Activated gamma-delta T cell (primary cell): ENCODE data around the gene PAQR5.
"Not testable (repeated sequence)": the region's sequence is repeated elsewhere in the genome, so short reads cannot be mapped to it uniquely, and the experiment has no call there.

Experiments used
- DNase-seq: peaks from one replicate; lab custom pipeline; 2025; lab: John Stamatoyannopoulos, UW

Gene PAQR5

DNA sequence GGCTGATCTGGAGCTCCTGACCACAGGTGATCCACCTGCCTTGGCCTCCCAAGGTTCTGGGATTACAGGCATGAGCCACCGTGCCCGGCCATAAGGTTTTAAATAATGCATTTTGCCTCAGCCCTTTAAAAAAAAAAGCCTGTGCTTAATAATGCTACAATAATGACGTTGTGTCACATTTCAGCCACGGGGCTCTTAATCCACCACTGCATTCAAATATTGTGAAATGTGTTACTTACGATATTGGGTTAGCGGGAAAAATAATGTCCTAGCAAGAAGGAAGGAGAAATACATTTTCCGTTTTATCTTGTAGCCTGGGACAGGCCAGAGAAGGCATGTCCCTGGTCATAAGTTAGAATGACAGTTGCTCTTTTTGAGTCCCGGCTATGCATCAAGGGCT lies 17.6 kb downstream of the PAQR5 start:
- DNase-seq = no peak

DNA sequence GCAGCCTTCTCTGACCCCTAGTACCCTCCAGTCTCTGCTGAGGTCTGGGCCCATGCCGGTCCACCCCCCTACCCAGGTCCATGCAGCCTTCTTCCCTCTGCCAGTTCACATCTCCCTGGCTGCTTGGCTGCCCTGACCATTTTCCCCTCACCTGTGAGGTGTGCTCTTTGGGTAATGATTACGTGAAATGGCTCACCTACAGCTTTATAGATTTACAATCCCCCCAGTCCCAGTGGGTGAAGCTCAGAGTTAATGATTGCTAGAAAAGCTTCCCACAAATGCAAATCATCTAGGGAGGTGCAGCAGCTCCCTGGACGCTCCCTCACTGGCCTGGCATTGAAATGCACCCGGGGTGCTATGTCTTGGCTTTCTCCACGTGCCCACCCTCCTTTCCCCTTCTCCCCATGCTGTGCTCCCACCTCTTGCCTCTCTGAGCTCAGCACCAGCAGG lies 18.7 kb downstream of the PAQR5 start:
- DNase-seq = no peak

DNA sequence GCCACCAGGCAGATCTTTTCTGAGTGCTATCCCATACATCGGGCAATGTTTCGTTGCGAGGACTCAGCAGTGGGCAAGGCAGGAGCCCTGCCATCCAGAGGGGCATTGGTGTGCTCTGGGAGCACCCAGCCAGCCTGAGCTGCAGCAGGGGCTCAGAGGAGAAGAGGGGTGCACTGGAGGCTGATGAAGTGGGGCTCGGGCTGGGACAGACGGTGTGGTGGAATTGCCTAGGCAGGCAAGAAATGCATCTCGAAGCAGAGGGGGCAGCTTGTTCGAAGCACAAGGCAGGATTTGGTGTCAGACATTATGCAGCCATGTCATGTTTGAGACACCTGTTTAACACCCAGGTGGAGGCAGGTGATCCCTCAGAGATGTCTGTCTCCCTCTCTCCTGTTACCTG lies 19.3 kb downstream of the PAQR5 start:
- no peak for DNase-seq

DNA sequence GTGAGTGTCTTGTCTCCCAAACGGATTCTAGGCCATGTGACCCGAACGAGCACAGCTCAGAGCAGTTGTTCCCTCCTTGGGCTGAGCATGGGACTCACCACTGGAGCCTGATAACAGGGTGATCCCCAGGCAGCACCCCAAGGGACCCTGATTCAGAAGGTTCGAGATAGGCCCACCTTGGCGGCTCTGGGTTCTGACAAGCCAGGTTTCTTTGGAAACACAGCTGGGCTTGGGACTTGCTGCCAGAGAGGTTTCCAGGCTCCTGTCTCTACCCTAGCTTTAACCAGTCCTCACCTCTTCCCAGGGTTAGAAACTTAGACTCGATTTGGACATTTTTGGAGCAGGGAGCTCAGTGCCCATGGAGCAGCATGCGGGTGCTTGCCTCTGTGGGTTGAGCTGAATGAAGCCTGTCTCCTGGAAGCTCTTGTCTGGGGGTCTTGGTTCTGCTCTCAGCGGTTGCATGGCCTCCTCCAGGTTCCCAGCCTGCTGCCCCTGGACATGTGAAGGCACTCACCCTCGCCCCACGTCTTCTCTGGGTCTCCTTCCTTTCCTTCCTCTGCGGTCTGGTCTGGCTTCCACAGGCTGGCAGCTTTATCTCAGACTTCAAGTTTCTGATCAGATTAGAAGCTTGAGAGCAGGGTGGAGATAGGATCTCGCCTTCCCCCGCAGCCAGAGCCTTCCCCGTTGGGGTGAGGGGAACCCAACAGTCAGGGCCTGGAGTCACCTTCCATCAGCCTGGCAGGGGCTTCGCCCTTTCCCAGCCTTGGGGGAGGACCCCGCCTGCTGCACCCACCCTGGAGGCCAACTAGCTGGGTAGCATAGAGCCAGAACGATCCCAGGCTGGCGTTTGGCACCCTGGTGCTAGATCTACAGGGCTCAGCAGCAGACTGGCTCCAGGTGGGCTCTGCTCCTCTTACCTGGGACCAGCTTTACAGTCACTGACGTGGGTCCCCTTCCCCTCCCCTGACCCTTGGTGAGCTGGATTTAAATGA lies 21.0 kb downstream of the PAQR5 start:
- DNase-seq = no peak

DNA sequence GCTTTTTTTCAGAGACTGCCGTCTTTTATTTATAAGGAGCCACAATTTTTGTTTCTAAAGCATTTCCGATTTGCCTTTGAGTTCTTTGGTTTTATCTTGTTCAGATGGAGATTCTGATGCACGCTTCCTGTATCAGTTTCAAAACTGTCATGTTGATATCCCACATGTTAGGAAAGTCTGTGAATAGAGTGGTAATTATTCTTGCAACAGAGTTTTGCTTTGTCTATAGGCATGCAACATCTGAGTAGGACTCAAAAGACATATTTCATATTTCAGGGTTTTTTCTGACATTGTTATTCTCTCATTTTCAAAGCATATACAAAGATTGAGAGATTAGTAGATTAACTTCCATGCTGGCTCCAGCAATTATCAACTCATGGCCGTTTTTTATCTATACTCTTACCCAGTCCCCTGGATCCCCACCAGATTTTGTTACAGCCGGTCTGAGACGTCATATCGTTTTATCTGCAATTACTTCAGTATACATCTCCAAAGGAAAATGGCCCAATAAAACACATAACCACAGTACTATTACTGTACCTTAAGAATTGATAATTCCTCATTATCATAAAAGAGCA lies 22.4 kb downstream of the PAQR5 start:
- DNase-seq = no peak

DNA sequence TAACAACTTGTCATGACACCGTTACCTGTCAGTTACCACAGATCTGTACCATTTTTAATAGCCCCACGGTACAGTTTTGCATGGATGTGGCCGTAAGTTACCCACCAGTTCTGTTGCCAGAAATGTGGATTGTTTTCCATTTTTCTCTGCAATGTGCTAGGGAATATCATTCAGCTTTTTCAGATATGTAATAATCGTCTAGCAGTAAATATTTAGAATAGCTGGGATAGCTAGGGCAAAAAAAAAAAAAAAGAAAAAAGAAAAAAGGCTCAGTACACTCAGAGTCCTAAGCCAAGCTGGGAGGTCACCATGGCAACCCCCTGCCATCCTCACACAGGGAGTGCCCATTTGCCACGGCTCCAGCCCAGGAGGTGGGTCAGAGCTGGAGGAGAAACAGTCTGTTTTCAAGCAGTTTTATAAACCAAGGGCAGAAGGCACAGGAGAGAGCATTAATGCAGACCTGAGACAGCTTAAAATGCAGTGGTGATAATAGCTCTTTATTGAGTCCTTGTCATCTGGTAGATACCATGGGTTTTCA lies 25.2 kb downstream of the PAQR5 start:
- DNase-seq = no peak

DNA sequence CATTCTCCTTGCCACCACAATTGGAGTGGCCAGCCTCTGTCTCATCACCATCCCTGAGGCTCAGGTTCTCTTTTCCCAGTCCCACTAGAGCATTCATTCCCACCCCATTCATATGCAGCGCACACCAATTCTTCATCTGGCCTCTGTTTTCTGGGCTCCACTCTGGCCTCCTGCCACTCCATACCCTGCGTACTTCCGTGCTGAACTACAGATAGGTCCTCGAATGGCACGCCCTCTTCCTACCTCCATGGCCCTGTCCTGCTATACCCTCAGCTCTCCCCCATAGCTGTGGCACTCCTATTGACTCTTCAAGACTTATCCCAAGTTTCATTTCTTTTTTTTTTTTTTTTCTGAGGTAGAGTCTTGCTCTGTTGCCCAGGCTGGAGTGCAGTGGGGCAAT lies 25.9 kb downstream of the PAQR5 start:
- no peak for DNase-seq

DNA sequence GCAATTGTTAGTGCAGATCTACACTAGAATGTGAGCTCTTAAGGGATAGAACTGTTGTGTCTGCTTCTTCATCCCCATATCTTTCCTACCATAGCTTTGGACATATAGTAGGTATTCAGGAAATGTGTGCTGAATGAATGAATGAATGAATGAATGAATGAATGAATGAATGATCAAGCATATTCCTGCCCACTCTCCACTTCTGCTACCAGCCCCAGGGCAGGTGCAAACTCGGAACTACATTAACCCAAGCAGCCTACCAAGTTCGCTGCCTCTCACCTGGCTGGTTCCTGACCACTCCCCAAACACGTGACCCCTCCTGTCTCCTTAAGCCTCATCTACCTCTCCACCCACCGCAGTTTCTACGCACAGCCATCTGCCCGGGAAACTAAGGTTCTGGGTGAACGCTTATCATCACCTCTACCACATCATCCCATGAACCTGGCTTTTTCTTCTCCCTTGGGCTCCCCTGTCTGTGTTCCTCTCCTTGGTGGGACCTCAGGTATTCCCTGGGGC lies 26.8 kb downstream of the PAQR5 start:
- no peak for DNase-seq

DNA sequence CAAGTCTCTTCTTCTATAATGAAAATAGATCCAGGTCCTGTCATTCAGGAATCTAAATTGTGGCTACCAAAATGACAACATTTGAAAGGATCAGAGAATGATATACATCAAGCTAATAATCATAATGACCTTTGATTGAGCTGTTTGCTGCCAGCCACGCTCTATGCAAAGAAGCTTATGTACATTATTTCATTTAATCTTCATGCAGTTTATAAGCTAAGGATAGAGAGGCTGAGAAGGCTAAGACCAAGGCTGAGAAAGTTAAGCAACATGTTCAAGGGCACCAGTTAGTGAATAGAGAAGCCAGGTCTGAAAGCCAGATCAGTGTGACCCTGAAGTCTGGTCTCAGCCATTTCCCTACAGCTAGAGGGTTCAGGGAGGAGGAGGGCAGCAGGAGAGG lies 29.4 kb downstream of the PAQR5 start:
- DNase-seq = no peak

DNA sequence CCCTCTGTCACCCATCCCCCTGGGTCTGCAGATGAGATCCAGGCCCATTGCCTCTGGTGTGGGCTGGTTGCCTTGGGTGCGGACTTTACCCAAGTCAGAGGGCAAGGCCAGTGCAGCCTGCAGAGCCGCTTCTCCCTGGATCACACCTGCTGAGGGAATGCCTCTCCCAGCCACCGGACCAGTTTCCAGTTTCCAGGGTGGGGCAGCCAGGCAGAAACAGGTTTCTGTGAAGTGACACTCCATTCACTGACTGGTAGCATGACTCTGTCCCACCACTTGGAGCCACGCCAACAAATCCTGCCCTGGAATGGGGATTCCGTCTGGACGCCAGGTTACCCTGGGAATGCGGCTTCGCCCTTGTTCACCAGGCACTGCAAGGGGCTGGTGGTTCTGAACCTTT lies 30.0 kb downstream of the PAQR5 start:
- DNase-seq = no peak

DNA sequence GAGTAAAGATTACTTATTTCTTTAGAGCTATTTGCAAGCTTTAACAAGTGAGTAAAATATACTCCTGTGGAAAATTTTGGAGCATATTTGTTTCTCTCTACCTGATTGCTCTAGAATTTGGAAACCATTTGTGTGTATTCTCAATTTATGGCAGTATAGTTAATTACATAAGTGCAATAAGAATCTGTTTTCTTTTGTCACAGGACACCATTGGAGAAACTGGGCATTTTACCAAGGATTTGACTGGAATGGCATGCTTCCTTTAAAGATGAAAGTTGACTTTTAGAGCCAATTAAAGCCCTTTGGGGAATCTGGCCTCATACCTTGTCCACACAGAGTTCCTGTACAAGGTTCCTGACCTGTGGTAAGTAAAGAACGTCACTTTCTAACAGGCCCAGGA lies 38.4 kb downstream of the PAQR5 start:
- no peak for DNase-seq

DNA sequence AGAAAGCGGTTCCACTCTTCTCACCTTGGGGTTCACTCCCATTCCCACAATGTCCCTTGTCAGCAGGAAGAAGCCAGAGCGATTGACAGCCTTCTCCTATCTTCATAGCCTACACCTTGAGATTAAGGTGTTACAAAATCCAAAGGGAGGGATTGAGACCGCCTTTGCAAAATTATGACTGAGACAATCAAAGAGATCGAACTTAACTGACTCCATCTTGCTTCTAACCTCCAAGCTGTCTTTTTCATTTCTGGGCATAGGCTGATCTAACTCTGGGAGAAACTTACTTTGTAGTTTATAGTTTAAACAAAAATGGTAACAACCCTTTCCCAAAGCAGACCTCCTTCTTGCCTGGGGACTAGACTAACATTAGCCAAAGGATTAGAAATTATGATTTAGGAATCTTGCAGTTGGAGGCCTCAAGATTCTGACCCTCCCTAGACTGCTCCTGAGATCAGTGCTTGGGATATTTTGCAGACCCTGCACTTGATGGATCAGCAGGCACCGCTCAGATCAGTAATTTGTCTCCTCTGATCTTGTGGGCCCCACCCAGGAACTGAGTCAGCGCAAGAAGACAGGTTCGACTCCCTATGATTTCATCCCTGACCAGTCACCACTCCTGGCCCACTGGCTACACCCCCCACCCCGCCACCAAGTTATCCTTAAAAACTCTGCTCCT lies 40.0 kb downstream of the PAQR5 start:
- DNase-seq = no peak

DNA sequence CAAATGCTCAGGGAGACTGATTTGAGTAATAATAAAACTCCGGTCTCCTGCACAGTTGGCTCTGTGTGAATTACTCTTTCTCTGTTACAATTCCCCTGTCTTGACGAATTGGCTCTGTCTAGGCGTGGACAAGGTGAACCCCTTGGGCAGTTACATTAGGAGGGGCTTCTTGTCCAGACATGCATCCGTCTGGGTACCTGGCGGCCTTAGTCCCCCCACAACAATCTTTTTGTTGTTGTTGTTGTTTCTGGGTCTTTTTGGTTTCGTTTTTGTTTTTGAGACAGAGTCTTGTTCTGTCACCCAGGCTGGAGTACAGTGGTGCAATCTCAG lies 40.5 kb downstream of the PAQR5 start:
- not testable (repeated sequence) for DNase-seq

DNA sequence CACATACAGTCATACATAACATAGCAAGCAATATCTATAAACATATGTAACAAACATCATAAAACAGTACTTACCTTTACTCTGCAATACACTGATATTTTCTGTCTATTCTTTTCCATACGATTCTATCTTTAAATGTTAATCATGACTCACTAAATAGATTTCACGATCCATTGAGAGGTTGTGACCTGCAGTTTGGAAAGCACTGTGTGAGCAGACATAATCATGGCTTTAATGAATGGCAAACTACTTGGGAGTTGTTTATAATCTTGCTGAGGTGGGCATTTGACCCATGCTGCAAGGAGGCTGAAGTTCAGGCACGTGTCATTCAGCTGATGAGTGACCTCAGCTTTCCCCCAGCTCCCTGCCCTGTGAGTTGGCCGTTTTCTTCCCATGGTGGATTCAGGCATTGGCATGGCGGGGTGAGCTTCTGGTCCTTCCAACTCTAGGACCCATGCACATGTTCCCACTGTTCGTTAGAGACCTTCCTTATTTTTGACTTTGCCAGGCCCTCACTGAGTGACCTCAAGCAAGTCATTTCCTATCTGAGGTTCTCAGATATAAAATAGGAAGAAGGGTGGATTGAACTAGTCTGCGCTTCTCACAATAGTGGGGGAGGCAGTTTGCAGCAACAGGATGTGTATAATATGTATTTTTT lies 41.7 kb downstream of the PAQR5 start:
- no peak for DNase-seq

DNA sequence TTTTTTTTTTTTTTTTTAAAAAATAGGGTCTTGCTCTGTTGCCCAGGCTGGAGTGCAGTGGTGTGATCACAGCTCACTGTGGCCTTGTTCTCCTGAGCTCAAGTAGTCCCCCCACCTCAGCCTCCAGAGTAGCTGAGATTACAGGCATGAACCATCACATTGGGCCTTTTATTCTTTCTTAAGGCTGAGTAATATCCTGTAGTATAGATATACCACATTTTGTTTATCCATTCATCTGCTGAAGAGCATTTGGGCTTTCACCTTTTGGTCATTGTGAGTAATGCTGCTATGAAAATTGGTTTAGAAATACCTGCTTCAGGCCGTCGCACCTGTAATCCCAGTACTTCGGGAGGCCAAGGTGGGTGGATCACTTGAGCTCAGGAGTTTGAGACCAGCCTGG lies 42.6 kb downstream of the PAQR5 start:
- DNase-seq = no peak

DNA sequence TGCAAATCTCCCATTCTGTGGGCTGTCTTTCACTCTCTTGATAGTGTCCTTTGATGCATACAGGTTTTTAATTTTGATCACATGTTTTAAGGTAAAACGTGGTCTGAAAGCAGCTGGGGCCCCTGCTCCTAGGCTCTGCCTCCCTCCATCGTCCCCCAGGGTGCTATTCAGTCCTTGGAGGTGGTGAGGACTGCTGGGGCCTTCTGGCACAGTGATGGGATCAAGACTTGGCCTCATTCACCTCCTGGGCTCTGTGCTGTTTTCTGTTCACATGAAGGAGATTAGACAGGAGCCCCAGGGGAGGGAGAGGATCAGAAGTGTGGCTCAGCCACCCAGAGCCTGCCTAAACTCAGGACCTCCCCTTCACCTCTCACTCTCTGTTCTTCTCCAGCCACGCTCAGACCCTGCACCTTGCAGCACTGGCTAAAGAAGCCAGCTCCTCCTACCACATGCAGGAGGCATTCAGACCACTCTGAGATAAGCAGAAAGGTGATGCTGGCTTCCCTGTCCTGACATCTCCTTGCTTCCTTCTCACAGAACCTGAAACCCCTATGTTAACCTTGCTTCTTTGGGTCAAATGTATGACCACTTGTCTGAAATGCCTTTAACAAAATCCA lies 43.9 kb downstream of the PAQR5 start:
- no peak for DNase-seq

DNA sequence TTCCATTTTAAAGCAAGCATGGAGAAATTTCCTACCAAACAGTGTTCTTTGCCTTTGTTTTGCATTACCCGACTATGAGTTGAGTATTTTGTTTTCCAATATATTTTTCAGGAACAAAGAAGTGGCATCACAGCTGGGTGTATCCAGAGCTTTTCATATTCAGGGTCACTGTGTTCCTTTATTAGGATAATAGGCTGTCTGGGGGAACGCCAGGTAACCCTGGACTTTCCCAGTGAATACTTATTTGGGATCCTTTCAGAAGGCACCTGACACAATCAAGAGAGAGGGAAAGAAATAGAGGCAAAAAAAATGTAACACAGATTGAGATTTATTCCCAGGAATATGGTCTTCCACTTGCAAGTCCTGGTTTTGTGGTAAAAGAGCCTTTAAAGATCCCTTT lies 44.4 kb downstream of the PAQR5 start:
- no peak for DNase-seq

DNA sequence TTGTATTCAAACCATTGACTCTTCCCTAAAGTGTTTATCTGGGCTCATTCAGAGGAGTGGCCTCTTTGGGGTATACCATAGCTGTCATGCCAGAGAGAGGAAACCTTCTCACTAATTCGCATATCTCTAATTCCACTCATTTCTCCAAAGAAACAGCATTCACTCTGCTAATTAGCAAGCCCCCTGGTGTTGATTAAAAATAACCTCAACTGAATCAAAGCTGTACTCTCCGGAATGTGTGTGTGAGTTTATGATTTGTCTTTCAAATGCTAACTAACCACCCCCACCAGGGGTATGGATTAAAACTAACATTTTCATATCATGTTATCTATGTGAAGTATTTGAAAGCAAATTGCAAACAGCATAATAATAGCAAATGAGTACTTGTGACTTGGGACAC lies 45.5 kb downstream of the PAQR5 start:
- DNase-seq = no peak

DNA sequence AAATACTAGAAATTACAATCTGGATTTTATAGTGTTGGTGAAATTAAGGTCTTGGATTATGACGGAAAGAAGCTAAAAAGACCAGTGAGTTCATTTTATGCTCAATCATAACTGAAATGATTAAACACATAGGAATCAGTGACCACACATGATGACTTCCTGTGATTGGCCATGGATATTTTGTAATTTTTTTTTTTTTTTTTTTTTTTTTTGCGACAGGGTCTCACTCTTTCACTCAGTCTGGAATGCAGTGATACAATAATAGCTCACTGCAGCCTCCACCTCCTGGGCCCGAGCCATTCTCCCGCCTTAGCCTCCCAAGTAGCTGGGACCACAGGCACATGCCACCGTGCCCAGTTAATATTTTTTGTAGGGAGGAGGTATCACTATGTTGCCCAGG lies 47.4 kb downstream of the PAQR5 start:
- no peak for DNase-seq

DNA sequence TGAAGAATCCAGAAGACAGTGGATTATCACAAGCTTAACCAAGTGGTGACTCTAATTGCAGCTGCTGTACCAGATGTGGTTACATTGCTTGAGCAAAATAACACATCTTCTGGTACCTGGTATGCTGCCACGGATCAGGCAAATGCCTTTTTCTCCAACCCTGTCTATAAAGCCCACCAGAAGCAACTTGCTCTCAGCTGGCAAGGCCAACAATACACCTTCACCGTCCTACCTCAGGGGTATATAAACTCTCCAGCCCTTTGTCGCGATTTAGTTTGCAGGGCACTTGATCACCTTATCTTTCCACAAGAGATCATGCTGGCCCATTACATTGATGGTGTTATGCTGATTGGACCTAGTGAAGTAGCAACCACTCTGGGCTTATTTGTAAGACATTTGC lies 52.6 kb downstream of the PAQR5 start:
- DNase-seq = no peak

DNA sequence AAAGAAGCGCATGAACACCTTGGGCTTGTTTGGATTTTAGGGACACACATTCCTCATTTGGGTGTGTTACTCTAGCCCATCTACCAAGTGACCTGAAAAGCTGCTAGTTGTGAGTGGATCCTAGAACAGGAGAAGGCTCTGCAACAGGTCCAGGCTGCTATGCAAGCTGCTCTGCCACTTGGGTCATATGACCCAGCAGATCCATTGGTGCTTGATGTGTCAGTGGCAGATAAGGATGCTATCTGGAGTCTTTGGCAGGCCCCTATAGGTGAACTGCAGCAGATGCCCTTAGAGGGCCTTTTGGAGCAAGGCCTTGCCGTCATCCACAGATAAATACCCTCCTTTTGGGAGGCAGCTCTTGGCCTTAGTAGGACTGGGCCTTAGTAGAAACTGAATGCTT lies 53.2 kb downstream of the PAQR5 start:
- DNase-seq = no peak
